ENCODE data around the gene FAM83E. TPM values are rescaled to one million over a fixed set of nuclear protein-coding genes. Genes with fewer than 3 reads are reported as not detected.

FAM83E gene
- total RNA-seq, 1 experiment from 2014 or later = 8.8 TPM

DNA sequence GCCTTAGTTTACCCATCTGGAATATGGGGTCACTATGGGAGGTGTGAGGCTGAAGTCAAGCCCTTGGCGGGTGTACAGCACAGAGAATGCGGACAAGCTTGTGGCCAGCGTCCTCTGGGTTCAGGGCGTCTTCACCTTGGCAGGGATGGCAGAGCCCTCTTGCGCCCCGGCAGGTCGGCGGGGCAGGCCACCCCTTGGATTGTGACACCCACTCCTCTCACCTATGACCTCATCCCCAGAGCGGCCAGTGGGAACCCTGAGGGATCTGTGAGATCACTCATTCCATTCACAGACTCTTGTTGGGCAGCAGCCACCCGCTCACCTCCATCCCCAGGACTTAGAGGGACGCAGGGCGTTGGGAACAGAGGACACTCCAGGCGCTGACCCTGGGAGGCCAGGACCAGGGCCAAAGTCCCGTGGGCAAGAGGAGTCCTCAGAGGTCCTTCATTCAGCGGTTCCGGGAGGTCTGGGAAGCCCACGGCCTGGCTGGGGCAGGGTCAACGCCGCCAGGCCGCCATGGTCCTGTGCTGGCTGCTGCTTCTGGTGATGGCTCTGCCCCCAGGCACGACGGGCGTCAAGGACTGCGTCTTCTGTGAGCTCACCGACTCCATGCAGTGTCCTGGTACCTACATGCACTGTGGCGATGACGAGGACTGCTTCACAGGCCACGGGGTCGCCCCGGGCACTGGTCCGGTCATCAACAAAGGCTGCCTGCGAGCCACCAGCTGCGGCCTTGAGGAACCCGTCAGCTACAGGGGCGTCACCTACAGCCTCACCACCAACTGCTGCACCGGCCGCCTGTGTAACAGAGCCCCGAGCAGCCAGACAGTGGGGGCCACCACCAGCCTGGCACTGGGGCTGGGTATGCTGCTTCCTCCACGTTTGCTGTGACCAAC, 8.2 kb downstream of the FAM83E start, which contains the start of gene SPACA4:
TSS of gene SPACA4 (plus strand) at position 280 of the 896 bp plus-strand sequence. CDS start at position 517, 237 bp downstream.
- POLR2A ChIA-PET = no interaction called here
- Mint-ChIP-seq H3K9me3 (no peaks in the 10 kb centered on the region), H3K36me3 (no peaks in the 10 kb centered on the region), H3K4me1 (no peaks in the 10 kb centered on the region), H3K4me3 (no peak within 1 kb of the TSS), H3K27me3 (ENCODE audit: low read depth) (no peaks in the 10 kb centered on the region), H3K27ac (no peak within 1 kb of the TSS)
- ATAC-seq = no peak
- CTCF ChIA-PET = interaction anchor here (1.1 to 4.9 kb wide), 3 partner anchors 18 to 22 kb away, joined by 4 to 68 read pairs (median 6); no protein-coding TSS in a partner anchor
- TF ChIP-seq SMAD4 (CRISPR knock-in tag; IDR thresholded peaks at IDR 0.05) (no peak), CTCF (IDR thresholded peaks at IDR 0.05) (no peak), E2F5 (CRISPR knock-in tag; IDR thresholded peaks at IDR 0.05) (no peak), PRRX2 (CRISPR knock-in tag; IDR thresholded peaks at IDR 0.05) (no peak), MXD4 (CRISPR knock-in tag; IDR thresholded peaks at IDR 0.05; ENCODE audit: borderline replicate concordance) (no peak), RELA (CRISPR knock-in tag; IDR thresholded peaks at IDR 0.05; ENCODE audit: borderline replicate concordance) (no peak), ZNF317 (CRISPR knock-in tag; IDR thresholded peaks at IDR 0.05; ENCODE audit: borderline replicate concordance, low read depth) (no peak), TP53 (CRISPR knock-in tag; IDR thresholded peaks at IDR 0.05) (no peak), TEAD4 (CRISPR knock-in tag; IDR thresholded peaks at IDR 0.05) (no peak), TEAD1 (CRISPR knock-in tag; IDR thresholded peaks at IDR 0.05) (no peak), ZNF138 (CRISPR knock-in tag; conservative IDR thresholded peaks at IDR 0.05) (no peak), ZMAT4 (CRISPR knock-in tag; IDR thresholded peaks at IDR 0.05) (no peak)
- TF ChIP-seq, protein P1, sequence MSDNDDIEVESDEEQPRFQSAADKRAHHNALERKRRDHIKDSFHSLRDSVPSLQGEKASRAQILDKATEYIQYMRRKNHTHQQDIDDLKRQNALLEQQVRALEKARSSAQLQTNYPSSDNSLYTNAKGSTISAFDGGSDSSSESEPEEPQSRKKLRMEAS (CRISPR knock-in tag; IDR thresholded peaks at IDR 0.05) = no peak
- TF ChIP-seq, protein P2, sequence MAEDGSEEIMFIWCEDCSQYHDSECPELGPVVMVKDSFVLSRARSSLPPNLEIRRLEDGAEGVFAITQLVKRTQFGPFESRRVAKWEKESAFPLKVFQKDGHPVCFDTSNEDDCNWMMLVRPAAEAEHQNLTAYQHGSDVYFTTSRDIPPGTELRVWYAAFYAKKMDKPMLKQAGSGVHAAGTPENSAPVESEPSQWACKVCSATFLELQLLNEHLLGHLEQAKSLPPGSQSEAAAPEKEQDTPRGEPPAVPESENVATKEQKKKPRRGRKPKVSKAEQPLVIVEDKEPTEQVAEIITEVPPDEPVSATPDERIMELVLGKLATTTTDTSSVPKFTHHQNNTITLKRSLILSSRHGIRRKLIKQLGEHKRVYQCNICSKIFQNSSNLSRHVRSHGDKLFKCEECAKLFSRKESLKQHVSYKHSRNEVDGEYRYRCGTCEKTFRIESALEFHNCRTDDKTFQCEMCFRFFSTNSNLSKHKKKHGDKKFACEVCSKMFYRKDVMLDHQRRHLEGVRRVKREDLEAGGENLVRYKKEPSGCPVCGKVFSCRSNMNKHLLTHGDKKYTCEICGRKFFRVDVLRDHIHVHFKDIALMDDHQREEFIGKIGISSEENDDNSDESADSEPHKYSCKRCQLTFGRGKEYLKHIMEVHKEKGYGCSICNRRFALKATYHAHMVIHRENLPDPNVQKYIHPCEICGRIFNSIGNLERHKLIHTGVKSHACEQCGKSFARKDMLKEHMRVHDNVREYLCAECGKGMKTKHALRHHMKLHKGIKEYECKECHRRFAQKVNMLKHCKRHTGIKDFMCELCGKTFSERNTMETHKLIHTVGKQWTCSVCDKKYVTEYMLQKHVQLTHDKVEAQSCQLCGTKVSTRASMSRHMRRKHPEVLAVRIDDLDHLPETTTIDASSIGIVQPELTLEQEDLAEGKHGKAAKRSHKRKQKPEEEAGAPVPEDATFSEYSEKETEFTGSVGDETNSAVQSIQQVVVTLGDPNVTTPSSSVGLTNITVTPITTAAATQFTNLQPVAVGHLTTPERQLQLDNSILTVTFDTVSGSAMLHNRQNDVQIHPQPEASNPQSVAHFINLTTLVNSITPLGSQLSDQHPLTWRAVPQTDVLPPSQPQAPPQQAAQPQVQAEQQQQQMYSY (CRISPR knock-in tag; IDR thresholded peaks at IDR 0.05) = no peak
- TF ChIP-seq, protein P3, sequence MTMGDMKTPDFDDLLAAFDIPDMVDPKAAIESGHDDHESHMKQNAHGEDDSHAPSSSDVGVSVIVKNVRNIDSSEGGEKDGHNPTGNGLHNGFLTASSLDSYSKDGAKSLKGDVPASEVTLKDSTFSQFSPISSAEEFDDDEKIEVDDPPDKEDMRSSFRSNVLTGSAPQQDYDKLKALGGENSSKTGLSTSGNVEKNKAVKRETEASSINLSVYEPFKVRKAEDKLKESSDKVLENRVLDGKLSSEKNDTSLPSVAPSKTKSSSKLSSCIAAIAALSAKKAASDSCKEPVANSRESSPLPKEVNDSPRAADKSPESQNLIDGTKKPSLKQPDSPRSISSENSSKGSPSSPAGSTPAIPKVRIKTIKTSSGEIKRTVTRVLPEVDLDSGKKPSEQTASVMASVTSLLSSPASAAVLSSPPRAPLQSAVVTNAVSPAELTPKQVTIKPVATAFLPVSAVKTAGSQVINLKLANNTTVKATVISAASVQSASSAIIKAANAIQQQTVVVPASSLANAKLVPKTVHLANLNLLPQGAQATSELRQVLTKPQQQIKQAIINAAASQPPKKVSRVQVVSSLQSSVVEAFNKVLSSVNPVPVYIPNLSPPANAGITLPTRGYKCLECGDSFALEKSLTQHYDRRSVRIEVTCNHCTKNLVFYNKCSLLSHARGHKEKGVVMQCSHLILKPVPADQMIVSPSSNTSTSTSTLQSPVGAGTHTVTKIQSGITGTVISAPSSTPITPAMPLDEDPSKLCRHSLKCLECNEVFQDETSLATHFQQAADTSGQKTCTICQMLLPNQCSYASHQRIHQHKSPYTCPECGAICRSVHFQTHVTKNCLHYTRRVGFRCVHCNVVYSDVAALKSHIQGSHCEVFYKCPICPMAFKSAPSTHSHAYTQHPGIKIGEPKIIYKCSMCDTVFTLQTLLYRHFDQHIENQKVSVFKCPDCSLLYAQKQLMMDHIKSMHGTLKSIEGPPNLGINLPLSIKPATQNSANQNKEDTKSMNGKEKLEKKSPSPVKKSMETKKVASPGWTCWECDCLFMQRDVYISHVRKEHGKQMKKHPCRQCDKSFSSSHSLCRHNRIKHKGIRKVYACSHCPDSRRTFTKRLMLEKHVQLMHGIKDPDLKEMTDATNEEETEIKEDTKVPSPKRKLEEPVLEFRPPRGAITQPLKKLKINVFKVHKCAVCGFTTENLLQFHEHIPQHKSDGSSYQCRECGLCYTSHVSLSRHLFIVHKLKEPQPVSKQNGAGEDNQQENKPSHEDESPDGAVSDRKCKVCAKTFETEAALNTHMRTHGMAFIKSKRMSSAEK (CRISPR knock-in tag; IDR thresholded peaks at IDR 0.05; ENCODE audit: borderline replicate concordance) = no peak
- TF ChIP-seq, protein P4, sequence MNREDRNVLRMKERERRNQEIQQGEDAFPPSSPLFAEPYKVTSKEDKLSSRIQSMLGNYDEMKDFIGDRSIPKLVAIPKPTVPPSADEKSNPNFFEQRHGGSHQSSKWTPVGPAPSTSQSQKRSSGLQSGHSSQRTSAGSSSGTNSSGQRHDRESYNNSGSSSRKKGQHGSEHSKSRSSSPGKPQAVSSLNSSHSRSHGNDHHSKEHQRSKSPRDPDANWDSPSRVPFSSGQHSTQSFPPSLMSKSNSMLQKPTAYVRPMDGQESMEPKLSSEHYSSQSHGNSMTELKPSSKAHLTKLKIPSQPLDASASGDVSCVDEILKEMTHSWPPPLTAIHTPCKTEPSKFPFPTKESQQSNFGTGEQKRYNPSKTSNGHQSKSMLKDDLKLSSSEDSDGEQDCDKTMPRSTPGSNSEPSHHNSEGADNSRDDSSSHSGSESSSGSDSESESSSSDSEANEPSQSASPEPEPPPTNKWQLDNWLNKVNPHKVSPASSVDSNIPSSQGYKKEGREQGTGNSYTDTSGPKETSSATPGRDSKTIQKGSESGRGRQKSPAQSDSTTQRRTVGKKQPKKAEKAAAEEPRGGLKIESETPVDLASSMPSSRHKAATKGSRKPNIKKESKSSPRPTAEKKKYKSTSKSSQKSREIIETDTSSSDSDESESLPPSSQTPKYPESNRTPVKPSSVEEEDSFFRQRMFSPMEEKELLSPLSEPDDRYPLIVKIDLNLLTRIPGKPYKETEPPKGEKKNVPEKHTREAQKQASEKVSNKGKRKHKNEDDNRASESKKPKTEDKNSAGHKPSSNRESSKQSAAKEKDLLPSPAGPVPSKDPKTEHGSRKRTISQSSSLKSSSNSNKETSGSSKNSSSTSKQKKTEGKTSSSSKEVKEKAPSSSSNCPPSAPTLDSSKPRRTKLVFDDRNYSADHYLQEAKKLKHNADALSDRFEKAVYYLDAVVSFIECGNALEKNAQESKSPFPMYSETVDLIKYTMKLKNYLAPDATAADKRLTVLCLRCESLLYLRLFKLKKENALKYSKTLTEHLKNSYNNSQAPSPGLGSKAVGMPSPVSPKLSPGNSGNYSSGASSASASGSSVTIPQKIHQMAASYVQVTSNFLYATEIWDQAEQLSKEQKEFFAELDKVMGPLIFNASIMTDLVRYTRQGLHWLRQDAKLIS (CRISPR knock-in tag; IDR thresholded peaks at IDR 0.05; ENCODE audit: borderline replicate concordance) = no peak
- no peak for DNase-seq (ENCODE audit: low spot score)
